Esophagus muscularis mucosa (tissue), 4 donors: ENCODE results near the gene FBXW11. TPM values are rescaled to one million over a fixed set of nuclear protein-coding genes. Genes with fewer than 3 reads are reported as not detected.

ENCODE experiments used
- DNase-seq: peaks from one replicate; pipeline ENCODE4 v3.0.0-alpha.2; 2017; ENCODE audit errors: extremely low spot score
- H3K27ac ChIP-seq, 4 donors: fragments of 200-600 bp; sonication (generic); replicated peaks in 1 of 4; 1 replicate in 3 of 4; 2 replicates in 1 of 4; pipeline ENCODE4 v1.5.1; 2016 to 2019; ENCODE audit warnings: mild to moderate bottlenecking in 1 of 4
- H3K27me3 ChIP-seq, 4 donors: fragments of 200-600 bp; sonication (generic); one replicate each; pipeline versions ENCODE4 v1.5.1 to v1.6.0; 2016 to 2019
- H3K36me3 ChIP-seq, 4 donors: fragments of 200-600 bp; sonication (generic); one replicate each; pipeline ENCODE4 v1.5.1; 2016 to 2019
- H3K4me1 ChIP-seq, 4 donors: fragments of 200-600 bp; sonication (generic); one replicate each; pipeline ENCODE4 v1.5.1; 2016 to 2019
- H3K4me3 ChIP-seq, 4 donors: fragments of 200-600 bp; sonication (generic); 1 replicate in 2 of 4; 2 replicates in 2 of 4; pipeline ENCODE4 v1.5.1; 2016 to 2019; ENCODE audit warnings: mild to moderate bottlenecking in 4 of 4, moderate library complexity in 1 of 4
- H3K9me3 ChIP-seq, 4 donors: fragments of 200-600 bp; sonication (generic); 1 replicate in 3 of 4; 2 replicates in 1 of 4; pipeline ENCODE4 v1.5.1; 2016 to 2019
- EP300 ChIP-seq: sonication (generic); formaldehyde crosslinking; IDR thresholded peaks from one replicate; pipeline ENCODE4 v1.6.1; 2017; ENCODE audit warnings: antibody characterized with exemption
- POLR2A ChIP-seq: fragments of 450-650 bp; IDR thresholded peaks from one replicate; pipeline ENCODE4 v1.6.1; 2017; ENCODE audit warnings: antibody characterized with exemption, moderate library complexity, mild to moderate bottlenecking, low read depth
- POLR2AphosphoS5 ChIP-seq, 2 donors: sonication (generic); formaldehyde crosslinking; IDR thresholded peaks; one replicate each; pipeline ENCODE4 v1.6.1; 2017; ENCODE audit warnings: antibody characterized with exemption in 2 of 2
- WGBS: methylation state at CpG from one replicate; pipeline ENCODE4 v1.1.5; 2018; 5-methylcytosine and 5-hydroxymethylcytosine counted together
- intact Hi-C: fragments of 100-400 bp; cut with DNase I; formaldehyde crosslinking; loops from one replicate; pipeline ENCODE4 v1.15.1; 2023
- total RNA-seq, 4 donors: library from RNA; depleted of rRNA; stranded (reverse); fragments of >200 nt; gene quantifications; one replicate each; pipeline versions ENCODE4 v1.1.0 to v1.2.1, GENCODE V29; 2016
- TF ChIP-seq, protein P1 (sequence below), 3 experiments: fragments of 200-600 bp in 2 of 3; fragments of 450-650 bp in 1 of 3; sonication (generic) in 2 of 3; IDR thresholded peaks; one replicate each; pipeline ENCODE4 v1.5.1; 2017 to 2019; ENCODE audit warnings: antibody characterized with exemption in 3 of 3, mild to moderate bottlenecking in 2 of 3, moderate library complexity in 1 of 3

The FBXW11 gene
- total RNA-seq, 4 donors from 2014 or later = 60.8 to 75.6 (median 66.3) TPM

DNA sequence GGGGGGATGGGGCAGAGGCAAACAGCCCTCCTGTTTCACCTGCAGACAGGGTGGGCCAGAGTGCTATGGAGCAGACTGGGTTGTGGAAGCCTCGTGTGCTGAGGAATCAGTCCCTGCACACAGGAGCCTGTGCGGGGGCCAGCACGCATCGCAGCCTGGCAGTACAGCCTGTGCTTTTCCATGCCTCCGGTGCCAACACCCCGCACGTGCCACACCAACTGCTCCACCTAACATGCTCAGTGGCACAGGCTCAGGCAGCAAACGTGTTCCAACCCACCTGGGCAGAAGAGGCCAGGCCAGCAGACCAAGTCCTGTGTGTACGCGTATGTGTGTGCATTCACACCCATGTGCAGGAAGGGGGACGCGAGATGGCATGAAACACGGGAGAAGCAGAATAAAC lies 37.4 kb upstream of the FBXW11 start:
- H3K27ac ChIP-seq = no peak overlapping the region
- WGBS = 87% methylated on average over 9 of the region's 13 CpGs
- intact Hi-C loops = loop anchor here (5.0 kb wide), 1 partner anchor 627 kb away; the partner anchor contains the start of gene FGF18

DNA sequence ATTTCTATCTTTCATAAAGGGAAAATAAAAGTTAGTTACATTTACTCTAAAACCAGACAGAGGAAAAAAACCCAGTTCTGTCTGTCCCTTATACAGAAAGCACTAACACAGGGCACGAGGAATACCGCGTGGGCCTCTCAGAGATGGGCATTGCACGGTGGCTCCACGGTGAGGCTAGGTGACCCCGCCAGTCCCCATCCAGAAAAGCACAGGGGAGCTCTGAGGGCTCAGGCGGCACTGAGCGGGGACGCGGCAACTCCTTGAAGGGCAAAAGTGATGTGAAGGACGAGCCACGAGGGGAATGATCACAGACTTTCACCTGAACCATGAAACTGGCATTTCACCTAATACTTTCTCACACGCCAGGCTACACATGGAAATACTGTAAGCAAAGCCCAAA lies 35.7 kb upstream of the FBXW11 start:
- Histone ChIP-seq H3K27ac (no peak overlapping the region), H3K27me3 (no peaks in the 10 kb centered on the region), H3K36me3 (peaks cover 12 to 26% (median 20%) of the 10 kb centered on the region in 4 donors), H3K4me3 (no peak overlapping the region), H3K4me1 (peaks cover 0 to 8% (median 3%) of the 10 kb centered on the region in 4 donors), H3K9me3 (no peaks in the 10 kb centered on the region)
- intact Hi-C loops = loop anchor here (5.0 kb wide), 1 partner anchor 625 kb away; the partner anchor contains the start of gene FGF18
- 87% methylated on average over 13 of the region's 13 CpGs for WGBS
- no peak for DNase-seq
- no peak for TF ChIP-seq POLR2A
- no peak for TF ChIP-seq EP300
- TF ChIP-seq POLR2AphosphoS5 (IDR thresholded peaks at IDR 0.05) = no peak
- TF ChIP-seq, protein P1, sequence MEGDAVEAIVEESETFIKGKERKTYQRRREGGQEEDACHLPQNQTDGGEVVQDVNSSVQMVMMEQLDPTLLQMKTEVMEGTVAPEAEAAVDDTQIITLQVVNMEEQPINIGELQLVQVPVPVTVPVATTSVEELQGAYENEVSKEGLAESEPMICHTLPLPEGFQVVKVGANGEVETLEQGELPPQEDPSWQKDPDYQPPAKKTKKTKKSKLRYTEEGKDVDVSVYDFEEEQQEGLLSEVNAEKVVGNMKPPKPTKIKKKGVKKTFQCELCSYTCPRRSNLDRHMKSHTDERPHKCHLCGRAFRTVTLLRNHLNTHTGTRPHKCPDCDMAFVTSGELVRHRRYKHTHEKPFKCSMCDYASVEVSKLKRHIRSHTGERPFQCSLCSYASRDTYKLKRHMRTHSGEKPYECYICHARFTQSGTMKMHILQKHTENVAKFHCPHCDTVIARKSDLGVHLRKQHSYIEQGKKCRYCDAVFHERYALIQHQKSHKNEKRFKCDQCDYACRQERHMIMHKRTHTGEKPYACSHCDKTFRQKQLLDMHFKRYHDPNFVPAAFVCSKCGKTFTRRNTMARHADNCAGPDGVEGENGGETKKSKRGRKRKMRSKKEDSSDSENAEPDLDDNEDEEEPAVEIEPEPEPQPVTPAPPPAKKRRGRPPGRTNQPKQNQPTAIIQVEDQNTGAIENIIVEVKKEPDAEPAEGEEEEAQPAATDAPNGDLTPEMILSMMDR (IDR thresholded peaks at IDR 0.05) = no peak

More for the DNA sequence above, 37.4 kb upstream of the FBXW11 start:
- H3K4me3 ChIP-seq = no peak overlapping the region
- H3K36me3 ChIP-seq = peaks cover 12 to 31% (median 27%) of the 10 kb centered on the region in 4 donors
- peaks cover 0 to 8% (median 3%) of the 10 kb centered on the region in 4 donors for H3K4me1 ChIP-seq
- H3K27me3 ChIP-seq = no peaks in the 10 kb centered on the region
- TF ChIP-seq POLR2A (no peak), EP300 (no peak), POLR2AphosphoS5 (IDR thresholded peaks at IDR 0.05) (no peak)
- TF ChIP-seq, protein P1 (IDR thresholded peaks at IDR 0.05) = no peak
- no peak for DNase-seq
- no peaks in the 10 kb centered on the region for H3K9me3 ChIP-seq

DNA sequence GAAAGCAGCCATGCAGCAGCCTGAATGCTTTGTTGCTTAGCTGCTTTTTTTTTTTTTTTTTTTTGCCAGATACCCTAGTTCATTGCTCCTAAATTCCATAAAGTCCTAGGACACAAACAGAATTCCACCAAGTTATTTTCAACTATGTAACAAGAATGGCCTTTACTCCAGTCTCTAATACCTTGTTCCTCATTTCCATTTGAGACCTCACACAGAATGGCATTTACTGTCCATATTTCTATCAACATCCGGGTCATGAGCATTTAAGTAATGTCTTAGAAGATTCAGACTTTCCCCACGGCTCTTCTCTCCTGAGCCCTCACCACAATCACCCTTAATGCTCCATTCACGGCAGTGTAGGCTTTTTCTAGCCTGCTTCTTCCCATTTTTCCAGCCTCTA lies 31.7 kb upstream of the FBXW11 start:
- TF ChIP-seq, protein P1 (IDR thresholded peaks at IDR 0.05) = no peak
- TF ChIP-seq EP300 (no peak), POLR2AphosphoS5 (IDR thresholded peaks at IDR 0.05) (no peak), POLR2A (no peak)
- 90% methylated on average over 3 of the region's 3 CpGs for WGBS
- H3K4me1 ChIP-seq = peaks cover 0 to 8% (median 3%) of the 10 kb centered on the region in 4 donors
- intact Hi-C loops = loop anchor here (10.0 kb wide), 1 partner anchor 413 kb away; no protein-coding TSS in a partner anchor
- H3K9me3 ChIP-seq = no peaks in the 10 kb centered on the region
- no peak overlapping the region for H3K27ac ChIP-seq
- DNase-seq = no peak
- H3K36me3 ChIP-seq = peaks cover 0 to 4% (median under 1%) of the 10 kb centered on the region in 4 donors
- no peaks in the 10 kb centered on the region for H3K27me3 ChIP-seq
- no peak overlapping the region for H3K4me3 ChIP-seq

DNA sequence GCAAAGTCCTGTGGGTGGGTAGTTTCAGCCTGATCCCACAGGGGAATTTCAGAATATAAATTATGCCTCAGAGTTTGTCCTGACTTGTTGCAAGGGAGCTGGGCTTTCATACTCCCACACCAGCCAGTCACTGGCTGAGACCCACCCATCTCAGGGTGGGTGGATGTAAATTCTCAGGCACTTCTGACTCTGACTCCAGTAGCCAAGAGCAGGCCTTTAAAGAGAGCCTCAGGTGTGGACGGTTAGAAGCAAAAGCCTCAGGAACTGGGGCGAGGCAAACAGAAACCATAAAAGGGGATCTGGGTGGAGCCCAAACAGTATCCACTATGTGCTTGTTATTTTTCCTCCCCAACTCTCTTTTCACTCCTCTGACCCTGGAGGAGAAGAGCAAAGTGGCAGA lies 28.6 kb upstream of the FBXW11 start:
- Histone ChIP-seq H3K4me3 (no peak overlapping the region), H3K36me3 (no peaks in the 10 kb centered on the region), H3K4me1 (peaks cover 0 to 3% (median 1%) of the 10 kb centered on the region in 4 donors), H3K27ac (no peak overlapping the region), H3K27me3 (no peaks in the 10 kb centered on the region), H3K9me3 (no peaks in the 10 kb centered on the region)
- TF ChIP-seq, protein P1 (IDR thresholded peaks at IDR 0.05) = no peak
- no peak for TF ChIP-seq POLR2AphosphoS5 (IDR thresholded peaks at IDR 0.05)
- no peak for TF ChIP-seq POLR2A
- DNase-seq = no peak
- 24% methylated on average over 2 of the region's 2 CpGs for WGBS
- intact Hi-C loops = loop anchor here (10.0 kb wide), 1 partner anchor 410 kb away; no protein-coding TSS in a partner anchor
